HepG2 (cell line): ENCODE data around the gene VRK3. TPM values are rescaled to one million over a fixed set of nuclear protein-coding genes. Genes with fewer than 3 reads are reported as not detected.

ENCODE experiments used
- CENPX ChIP-seq: sonication (generic); formaldehyde crosslinking; IDR thresholded peaks from 2 replicates; pipeline ENCODE4 v1.9.0; 2021; ENCODE audit warnings: mild to moderate bottlenecking, missing genetic modification reagents, moderate library complexity
- CREB1 ChIP-seq, 2 experiments: fragments of 450-650 bp in 1 of 2; IDR thresholded peaks; 2 replicates each; pipeline ENCODE4 v1.6.1; 2016 to 2017; ENCODE audit warnings: control low read depth in 1 of 2, mild to moderate bottlenecking in 1 of 2, missing compliant biosample characterization in 1 of 2, missing genetic modification characterization in 1 of 2
- GPN1 ChIP-seq: sonication (generic); formaldehyde crosslinking; IDR thresholded peaks from 2 replicates; pipeline ENCODE4 v1.5.1; 2020; ENCODE audit warnings: missing genetic modification reagents, borderline replicate concordance
- KDM5A ChIP-seq: fragments of 200-600 bp; sonication (generic); IDR thresholded peaks from 2 replicates; pipeline ENCODE4 v1.7.0; 2018; ENCODE audit warnings: antibody characterized with exemption, mild to moderate bottlenecking, low read length, borderline replicate concordance
- MYC ChIP-seq: sonication (generic); formaldehyde crosslinking; IDR thresholded peaks from 2 replicates; pipeline ENCODE4 v1.9.0; 2021; ENCODE audit warnings: missing genetic modification reagents, borderline replicate concordance
- NR2F1 ChIP-seq, 2 experiments: fragments of 450-650 bp in 1 of 2; formaldehyde crosslinking in 1 of 2; IDR thresholded peaks; 2 replicates each; pipeline versions ENCODE4 v1.5.0 to v1.6.1; 2016 to 2020; ENCODE audit warnings: mild to moderate bottlenecking in 1 of 2, missing compliant biosample characterization in 1 of 2, missing genetic modification reagents in 1 of 2, moderate library complexity in 1 of 2
- RARA ChIP-seq: IDR thresholded peaks from 2 replicates; pipeline ENCODE4 v1.6.1; 2016; ENCODE audit warnings: missing genetic modification reagents, missing compliant biosample characterization
- SETDB1 ChIP-seq: sonication (generic); formaldehyde crosslinking; IDR thresholded peaks from 2 replicates; pipeline ENCODE4 v1.5.1; 2020; ENCODE audit warnings: missing genetic modification reagents, mild to moderate bottlenecking, borderline replicate concordance
- SKIL ChIP-seq: sonication (generic); formaldehyde crosslinking; IDR thresholded peaks from 2 replicates; pipeline ENCODE4 v1.8.0; 2022; ENCODE audit warnings: missing genetic modification reagents, mild to moderate bottlenecking, moderate library complexity, borderline replicate concordance
- SRF ChIP-seq: IDR thresholded peaks from 2 replicates; pipeline ENCODE4 v1.6.1; 2011; ENCODE audit warnings: mild to moderate bottlenecking, low read depth, low read length, moderate library complexity
- ZNF251 ChIP-seq: sonication (generic); formaldehyde crosslinking; IDR thresholded peaks from 2 replicates; pipeline ENCODE4 v1.9.0; 2021; ENCODE audit warnings: mild to moderate bottlenecking, missing genetic modification reagents
- ZNF44 ChIP-seq: sonication (generic); formaldehyde crosslinking; IDR thresholded peaks from 2 replicates; pipeline ENCODE4 v1.5.1; 2020; ENCODE audit warnings: mild to moderate bottlenecking, missing genetic modification reagents
- ZNF460 ChIP-seq: sonication (generic); formaldehyde crosslinking; IDR thresholded peaks from 2 replicates; pipeline ENCODE4 v1.5.1; 2020; ENCODE audit warnings: missing genetic modification reagents, mild to moderate bottlenecking, borderline replicate concordance
- ZNF550 ChIP-seq: sonication (generic); formaldehyde crosslinking; IDR thresholded peaks from 2 replicates; pipeline ENCODE4 v1.4.0; 2020; ENCODE audit warnings: mild to moderate bottlenecking, missing genetic modification reagents, borderline replicate concordance
- ZNF569 ChIP-seq: sonication (generic); formaldehyde crosslinking; IDR thresholded peaks from 2 replicates; pipeline ENCODE4 v1.5.0; 2020; ENCODE audit warnings: mild to moderate bottlenecking, missing genetic modification reagents, moderate library complexity, borderline replicate concordance
- ZSCAN20 ChIP-seq: sonication (generic); formaldehyde crosslinking; IDR thresholded peaks from 2 replicates; pipeline ENCODE4 v1.4.0; 2020; ENCODE audit warnings: missing genetic modification reagents, mild to moderate bottlenecking, borderline replicate concordance
- polyA plus RNA-seq, 8 experiments: library from polyadenylated mRNA; depleted of rRNA in 3 of 8; stranded (reverse) in 7 of 8; unstranded in 1 of 8; fragments of >200 nt; fragmentation: Illumina TruSeq in 4 of 8; extraction: Trizol in 4 of 8; gene quantifications; 2 replicates each; pipeline versions ENCODE4 v1.2.1 to v1.2.3, GENCODE V29; 2011 to 2016; ENCODE audit warnings: low read depth in 4 of 8, missing spikeins in 1 of 8, mixed read lengths in 1 of 8; ENCODE audit not compliant: insufficient read depth in 1 of 8
- total RNA-seq, 5 experiments: library from RNA; depleted of rRNA; stranded (reverse); fragments of >200 nt; fragmentation: Illumina TruSeq; extraction: Trizol; gene quantifications; 2 replicates each; pipeline ENCODE4 v1.2.3, GENCODE V29; 2016; ENCODE audit warnings: low read depth in 1 of 5
- TF ChIP-seq, protein P1 (sequence below): sonication (generic); formaldehyde crosslinking; IDR thresholded peaks from 2 replicates; pipeline ENCODE4 v1.5.0; 2020; ENCODE audit warnings: mild to moderate bottlenecking, missing genetic modification reagents
- TF ChIP-seq, protein P2 (sequence below): sonication (generic); formaldehyde crosslinking; IDR thresholded peaks from 2 replicates; pipeline ENCODE4 v1.9.0; 2021; ENCODE audit warnings: missing genetic modification reagents, borderline replicate concordance
- TF ChIP-seq, protein P3 (sequence below): sonication (generic); formaldehyde crosslinking; IDR thresholded peaks from 2 replicates; pipeline ENCODE4 v1.8.0; 2022; ENCODE audit warnings: low read depth, missing genetic modification reagents

The VRK3 gene
- total and polyA plus RNA-seq, 2 of the 13 experiments (the other 11 are each of a cell fraction or from before 2014, with no cell fraction given): 23.8 to 28.3 TPM

DNA sequence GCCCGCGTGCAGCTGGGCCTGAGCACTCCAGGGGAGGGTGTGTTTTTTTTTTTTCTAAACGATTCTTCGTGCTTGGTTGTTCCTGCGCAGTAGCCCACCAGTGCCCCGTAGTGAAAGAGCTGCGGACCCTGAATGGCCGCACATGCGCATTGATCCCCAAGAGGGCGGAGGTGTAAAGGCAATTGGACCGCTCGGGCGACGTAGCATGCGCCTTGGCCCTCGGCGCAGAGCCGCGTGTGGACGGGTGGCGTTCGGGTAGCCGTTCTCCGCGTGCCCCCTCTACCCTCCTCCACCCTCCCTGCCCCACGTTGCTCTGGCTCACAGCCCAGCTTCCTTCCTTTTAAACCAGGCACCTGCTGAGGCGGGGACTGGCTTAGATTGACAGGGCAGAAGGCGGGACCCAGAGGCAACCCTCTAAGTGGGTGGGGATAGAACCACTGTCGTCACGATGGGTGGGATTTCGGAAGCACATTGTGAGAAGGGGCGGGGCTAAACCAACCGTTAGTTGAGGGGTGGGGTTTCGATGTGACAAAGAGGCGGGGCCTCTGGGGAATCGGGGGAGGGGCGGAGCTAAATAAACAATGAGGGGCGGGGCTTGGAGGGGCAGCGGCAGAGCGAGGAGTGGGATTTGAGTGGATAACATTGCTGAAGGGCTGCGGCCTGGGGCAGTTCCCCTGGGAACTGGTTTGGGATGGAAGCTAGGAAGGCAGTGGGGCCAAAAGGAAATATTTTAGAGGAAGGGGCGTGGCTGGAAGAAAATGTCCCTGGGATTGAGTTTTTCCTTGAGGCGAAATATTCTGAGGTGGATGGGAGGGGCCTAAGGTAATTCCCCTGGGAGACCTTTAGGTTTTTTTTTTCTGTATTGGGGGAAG is 95.3 kb downstream of the VRK3 start (continued):
- TF ChIP-seq, protein P1, sequence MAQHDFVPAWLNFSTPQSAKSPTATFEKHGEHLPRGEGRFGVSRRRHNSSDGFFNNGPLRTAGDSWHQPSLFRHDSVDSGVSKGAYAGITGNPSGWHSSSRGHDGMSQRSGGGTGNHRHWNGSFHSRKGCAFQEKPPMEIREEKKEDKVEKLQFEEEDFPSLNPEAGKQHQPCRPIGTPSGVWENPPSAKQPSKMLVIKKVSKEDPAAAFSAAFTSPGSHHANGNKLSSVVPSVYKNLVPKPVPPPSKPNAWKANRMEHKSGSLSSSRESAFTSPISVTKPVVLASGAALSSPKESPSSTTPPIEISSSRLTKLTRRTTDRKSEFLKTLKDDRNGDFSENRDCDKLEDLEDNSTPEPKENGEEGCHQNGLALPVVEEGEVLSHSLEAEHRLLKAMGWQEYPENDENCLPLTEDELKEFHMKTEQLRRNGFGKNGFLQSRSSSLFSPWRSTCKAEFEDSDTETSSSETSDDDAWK (CRISPR knock-in tag): no peak
- TF ChIP-seq MYC: peak; percentile 97
- TF ChIP-seq ZNF460 (CRISPR knock-in tag): no peak
- TF ChIP-seq, protein P2, sequence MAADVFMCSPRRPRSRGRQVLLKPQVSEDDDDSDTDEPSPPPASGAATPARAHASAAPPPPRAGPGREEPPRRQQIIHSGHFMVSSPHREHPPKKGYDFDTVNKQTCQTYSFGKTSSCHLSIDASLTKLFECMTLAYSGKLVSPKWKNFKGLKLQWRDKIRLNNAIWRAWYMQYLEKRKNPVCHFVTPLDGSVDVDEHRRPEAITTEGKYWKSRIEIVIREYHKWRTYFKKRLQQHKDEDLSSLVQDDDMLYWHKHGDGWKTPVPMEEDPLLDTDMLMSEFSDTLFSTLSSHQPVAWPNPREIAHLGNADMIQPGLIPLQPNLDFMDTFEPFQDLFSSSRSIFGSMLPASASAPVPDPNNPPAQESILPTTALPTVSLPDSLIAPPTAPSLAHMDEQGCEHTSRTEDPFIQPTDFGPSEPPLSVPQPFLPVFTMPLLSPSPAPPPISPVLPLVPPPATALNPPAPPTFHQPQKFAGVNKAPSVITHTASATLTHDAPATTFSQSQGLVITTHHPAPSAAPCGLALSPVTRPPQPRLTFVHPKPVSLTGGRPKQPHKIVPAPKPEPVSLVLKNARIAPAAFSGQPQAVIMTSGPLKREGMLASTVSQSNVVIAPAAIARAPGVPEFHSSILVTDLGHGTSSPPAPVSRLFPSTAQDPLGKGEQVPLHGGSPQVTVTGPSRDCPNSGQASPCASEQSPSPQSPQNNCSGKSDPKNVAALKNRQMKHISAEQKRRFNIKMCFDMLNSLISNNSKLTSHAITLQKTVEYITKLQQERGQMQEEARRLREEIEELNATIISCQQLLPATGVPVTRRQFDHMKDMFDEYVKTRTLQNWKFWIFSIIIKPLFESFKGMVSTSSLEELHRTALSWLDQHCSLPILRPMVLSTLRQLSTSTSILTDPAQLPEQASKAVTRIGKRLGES (CRISPR knock-in tag): no peak
- no peak for TF ChIP-seq ZNF44 (CRISPR knock-in tag)
- no peak; the same call in 1 of the 2 replicates for TF ChIP-seq KDM5A
- no peak; the same call in 1 of the 2 replicates for TF ChIP-seq RARA (CRISPR knock-in tag)
- TF ChIP-seq SRF: no peak
- 0 out of 2 replicates have a peak, but pooled peaks have one; percentile 24 for TF ChIP-seq ZSCAN20 (CRISPR knock-in tag)
- TF ChIP-seq SETDB1: no peak
- peak; percentile 59; the same call in 1 of the 2 replicates for TF ChIP-seq GPN1 (CRISPR knock-in tag)
- TF ChIP-seq, protein P3, sequence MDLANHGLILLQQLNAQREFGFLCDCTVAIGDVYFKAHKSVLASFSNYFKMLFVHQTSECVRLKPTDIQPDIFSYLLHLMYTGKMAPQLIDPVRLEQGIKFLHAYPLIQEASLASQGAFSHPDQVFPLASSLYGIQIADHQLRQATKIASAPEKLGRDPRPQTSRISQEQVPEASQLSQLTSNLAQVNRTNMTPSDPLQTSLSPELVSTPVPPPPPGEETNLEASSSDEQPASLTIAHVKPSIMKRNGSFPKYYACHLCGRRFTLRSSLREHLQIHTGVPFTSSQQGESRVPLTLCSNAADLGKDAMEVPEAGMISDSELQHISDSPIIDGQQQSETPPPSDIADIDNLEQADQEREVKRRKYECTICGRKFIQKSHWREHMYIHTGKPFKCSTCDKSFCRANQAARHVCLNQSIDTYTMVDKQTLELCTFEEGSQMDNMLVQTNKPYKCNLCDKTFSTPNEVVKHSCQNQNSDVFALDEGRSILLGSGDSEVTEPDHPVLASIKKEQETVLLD (CRISPR knock-in tag): 0 out of 2 replicates have a peak, but pooled peaks have one; percentile 10
- peak; percentile 72 for TF ChIP-seq CREB1 (IDR thresholded peaks at IDR 0.05)
- peak; percentile 79 for TF ChIP-seq CREB1 (CRISPR knock-in tag; IDR thresholded peaks at IDR 0.05)
- TF ChIP-seq SKIL (CRISPR knock-in tag): 0 out of 2 replicates have a peak, but pooled peaks have one; percentile 38
- no peak for TF ChIP-seq NR2F1 (CRISPR knock-in tag; IDR thresholded peaks at IDR 0.05)
- TF ChIP-seq CENPX (CRISPR knock-in tag): no peak
- TF ChIP-seq ZNF550 (CRISPR knock-in tag): no peak
- TF ChIP-seq ZNF569 (CRISPR knock-in tag): no peak
- no peak for TF ChIP-seq ZNF251 (CRISPR knock-in tag)
